AG10803 (cell line): Measurements from ENCODE around the gene FOXP3.

Source experiments
- DNase-seq: peaks from one replicate; pipeline ENCODE4 v3.0.0; 2010; ENCODE audit warnings: low read depth
- H3K4me3 ChIP-seq: 2 replicates; pipeline ENCODE4 v1.5.1; 2011; ENCODE audit warnings: mild to moderate bottlenecking, low read length, control low read depth
- CTCF ChIP-seq: conservative IDR thresholded peaks from 2 replicates; pipeline ENCODE4 v1.5.1; 2011; ENCODE audit warnings: mild to moderate bottlenecking, low read length, control low read depth, inconsistent platforms

Gene FOXP3

DNA sequence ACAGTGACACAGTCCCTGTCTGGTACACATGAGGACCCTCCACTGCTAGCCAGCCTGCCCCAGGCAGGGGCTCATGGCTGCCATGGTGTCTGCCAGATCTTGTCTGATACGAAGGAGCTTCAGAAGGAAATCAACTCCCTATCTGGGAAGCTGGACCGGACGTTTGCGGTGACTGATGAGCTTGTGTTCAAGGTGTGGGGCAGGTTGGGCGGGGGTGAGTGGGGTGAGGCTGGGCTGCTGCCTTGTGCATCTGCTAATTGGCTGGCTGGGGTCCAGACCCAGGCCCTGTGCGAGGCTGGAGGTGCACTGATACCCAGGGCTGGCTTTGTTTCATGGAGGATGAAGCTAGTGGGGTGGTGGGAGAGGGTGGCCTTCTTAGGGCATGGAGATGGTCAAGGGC is 15.4 kb downstream of the FOXP3 start:
- no peak for DNase-seq
- no peak overlapping the region for H3K4me3 ChIP-seq
- TF ChIP-seq CTCF: no peak

GRCh38 chrX:49247916-49248811 is 16.3 kb downstream of the FOXP3 start:
- no peak for TF ChIP-seq CTCF
- no peak for DNase-seq
- H3K4me3 ChIP-seq: no peak overlapping the region

DNA sequence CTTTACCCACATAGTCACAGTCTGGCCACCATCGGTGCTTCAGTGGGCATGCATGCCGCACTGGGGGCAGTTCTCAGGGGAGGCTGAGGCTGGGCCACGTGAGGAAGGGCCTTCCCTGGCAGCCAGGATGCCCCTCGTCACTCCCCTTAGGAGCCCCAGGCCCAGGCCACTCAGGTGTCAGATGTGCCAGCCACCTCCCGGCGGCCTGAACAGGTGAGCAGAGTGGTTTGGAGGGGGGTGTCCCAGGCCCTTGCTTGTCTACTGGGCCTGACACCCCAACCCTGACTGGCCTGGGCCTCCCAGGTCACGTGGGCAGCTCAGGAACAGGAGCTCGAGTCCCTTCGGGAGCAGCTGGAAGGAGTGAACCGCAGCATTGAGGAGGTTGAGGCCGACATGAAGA is 17.2 kb downstream of the FOXP3 start:
- TF ChIP-seq CTCF: no peak
- no peak for DNase-seq
- H3K4me3 ChIP-seq: no peak overlapping the region

- no peak overlapping the region for H3K4me3 ChIP-seq
- no peak for DNase-seq
- TF ChIP-seq CTCF: no peak
Measured at GRCh38 chrX:49246541-49246940, 18.0 kb downstream of the FOXP3 start.

DNA sequence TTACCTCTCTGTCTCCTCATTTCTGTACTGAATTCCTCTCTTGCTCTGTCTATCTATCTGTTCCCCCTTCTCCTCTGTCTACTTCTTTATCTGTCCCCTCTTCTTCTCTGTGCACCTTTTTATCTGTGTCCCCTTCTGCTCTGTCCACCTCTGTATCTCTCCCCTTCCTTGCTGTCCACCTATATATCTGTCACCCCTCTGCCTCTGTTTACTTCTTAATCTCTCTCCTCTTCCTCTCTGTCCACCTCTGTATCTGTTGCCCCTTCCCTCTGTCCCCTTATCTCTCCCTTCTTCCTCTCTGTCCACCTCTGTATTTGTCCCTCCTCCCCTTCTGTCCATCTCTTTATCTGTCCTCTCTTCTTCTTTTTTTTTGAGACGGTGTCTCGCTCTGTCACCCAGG is 20.3 kb downstream of the FOXP3 start:
- no peak overlapping the region for H3K4me3 ChIP-seq
- DNase-seq: no peak
- no peak for TF ChIP-seq CTCF

- TF ChIP-seq CTCF: no peak
- DNase-seq: no peak
- H3K4me3 ChIP-seq: no peak overlapping the region
Measured at GRCh38 chrX:49243166-49243565, 21.3 kb downstream of the FOXP3 start.

GRCh38 chrX:49242545-49243066 is 21.9 kb downstream of the FOXP3 start:
- no peak overlapping the region for H3K4me3 ChIP-seq
- TF ChIP-seq CTCF: no peak
- DNase-seq: no peak
